ENCODE data around the gene CFH.
"Not testable (repeated sequence)": the region's sequence is repeated elsewhere in the genome, so short reads cannot be mapped to it uniquely, and the experiment has no call there.

Gene CFH

GRCh38 chr1:196732526-196732925, 80.7 kb downstream of the CFH start:
- Histone ChIP-seq H4K20me1 (no peaks in the 10 kb centered on the region), H3K9ac (no peak overlapping the region), H3K36me3 (peaks cover 0 to 2% (median 0%) of the 10 kb centered on the region in 11 experiments; a peak in 1 of 22 replicates), H3K27ac (no peak overlapping the region), H3K27me3 (no peaks in the 10 kb centered on the region), H3K4me1 (no peaks in the 10 kb centered on the region), H3K4me2 (no peak overlapping the region), H3K4me3 (no peak overlapping the region), H3K9me3 (replicated peaks in 1 of 11) (peaks cover 0 to 5% (median 0%) of the 10 kb centered on the region in 11 experiments; a peak in 7 of 22 replicates)
- no peak for TF ChIP-seq Cebpa-rat (IDR thresholded peaks at IDR 0.05)

DNA sequence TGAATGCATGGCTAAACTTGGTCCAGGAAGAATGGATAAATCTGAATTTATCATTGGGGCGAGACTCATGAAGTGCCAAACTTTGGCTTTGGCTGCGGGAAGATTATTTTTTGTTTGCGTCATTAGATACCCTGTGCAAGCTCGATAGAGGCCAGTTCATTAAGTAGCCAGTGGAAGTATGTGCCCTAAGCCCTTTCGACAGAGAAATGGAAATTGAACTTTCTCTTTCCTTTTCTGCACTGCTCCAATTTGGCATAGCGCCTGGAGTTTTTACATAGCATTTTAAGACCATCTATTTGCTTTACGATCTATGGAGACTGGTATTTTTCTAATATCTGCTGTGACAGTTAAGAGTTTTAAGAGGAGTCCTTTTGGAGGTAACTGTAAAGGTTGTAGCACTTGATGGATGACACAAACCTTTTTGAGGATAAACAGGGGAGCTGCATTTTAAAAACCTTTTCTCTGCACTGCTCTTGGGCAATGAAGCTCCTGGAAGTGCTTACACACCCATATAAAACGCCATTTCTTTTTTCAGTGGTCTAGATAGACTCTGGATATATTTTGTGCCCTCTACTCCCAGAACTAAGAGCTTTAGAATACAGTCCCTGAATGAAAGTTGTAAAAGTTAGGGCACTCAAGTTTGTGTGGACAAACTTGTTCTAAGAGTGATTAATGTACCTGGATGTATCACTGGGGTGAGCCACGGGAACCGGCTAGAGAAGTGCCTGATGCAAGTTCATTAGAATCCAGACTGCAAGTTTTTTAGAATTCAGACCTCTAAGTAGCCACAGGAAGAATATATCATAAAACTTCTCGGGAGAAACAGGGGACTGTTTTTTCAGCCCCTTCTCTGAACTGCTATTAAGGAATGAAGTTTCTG, 81.5 kb downstream of the CFH start:
- H3K9ac ChIP-seq: no peak overlapping the region
- no peak for TF ChIP-seq Cebpa-rat (IDR thresholded peaks at IDR 0.05)
- H3K9me3 ChIP-seq (replicated peaks in 1 of 11): peaks cover 6 to 11% (median 8%) of the 10 kb centered on the region in 11 experiments
- no peaks in the 10 kb centered on the region for H3K27me3 ChIP-seq
- no peaks in the 10 kb centered on the region for H4K20me1 ChIP-seq
- peaks cover 0 to 10% (median 0%) of the 10 kb centered on the region in 11 experiments; a peak in 6 of 22 replicates for H3K36me3 ChIP-seq
- H3K4me1 ChIP-seq: no peaks in the 10 kb centered on the region
- no peak overlapping the region for H3K4me2 ChIP-seq
- H3K4me3 ChIP-seq: no peak overlapping the region
- H3K27ac ChIP-seq: no peak overlapping the region

DNA sequence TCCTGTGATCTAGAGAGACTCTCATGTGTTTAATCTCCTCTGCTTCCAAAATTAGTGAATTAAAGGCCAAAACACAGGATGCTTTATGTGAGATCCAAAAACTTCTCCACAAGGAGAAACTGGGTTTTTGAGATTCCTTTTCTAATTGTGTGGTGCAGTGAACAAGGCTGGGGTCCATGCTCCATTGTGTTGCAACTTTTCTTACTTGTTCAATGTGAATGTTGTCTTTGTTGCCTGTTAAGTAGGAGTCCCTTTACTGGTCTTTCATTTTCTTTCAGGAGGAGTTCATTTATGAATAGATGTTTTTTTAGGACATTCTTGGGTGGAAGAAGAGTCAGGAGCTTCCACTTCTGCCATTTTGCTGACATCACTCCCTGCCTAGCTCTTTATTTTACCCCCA, 82.2 kb downstream of the CFH start:
- no peaks in the 10 kb centered on the region for H3K4me1 ChIP-seq
- H3K4me2 ChIP-seq: no peak overlapping the region
- TF ChIP-seq Cebpa-rat (IDR thresholded peaks at IDR 0.05): no peak
- H3K9me3 ChIP-seq (replicated peaks in 1 of 11): peaks cover 12 to 18% (median 14%) of the 10 kb centered on the region in 11 experiments
- H3K27me3 ChIP-seq: no peaks in the 10 kb centered on the region
- H4K20me1 ChIP-seq: no peaks in the 10 kb centered on the region
- H3K36me3 ChIP-seq: peaks cover 0 to 17% (median 0%) of the 10 kb centered on the region in 11 experiments; a peak in 7 of 22 replicates
- H3K9ac ChIP-seq: no peak overlapping the region
- H3K4me3 ChIP-seq: no peak overlapping the region
- no peak overlapping the region for H3K27ac ChIP-seq

DNA sequence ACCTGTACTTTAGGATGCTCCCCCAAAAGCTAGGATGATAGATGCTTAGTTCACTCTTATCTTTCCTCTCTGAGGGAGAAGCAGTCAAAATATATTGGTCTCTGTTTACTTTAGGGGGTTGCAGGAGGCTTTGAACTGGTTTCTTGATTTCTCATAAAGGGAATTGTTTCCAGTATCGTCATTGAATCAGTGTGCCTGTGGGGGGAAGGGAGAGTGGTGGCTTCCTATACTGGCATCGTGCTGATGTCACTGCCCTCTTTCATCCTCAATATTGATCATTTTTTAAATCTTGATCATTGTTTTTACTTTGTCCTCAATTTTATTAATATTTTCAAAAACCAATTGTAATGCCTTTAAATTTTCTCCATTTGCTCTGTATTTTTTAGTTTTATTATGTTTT, 82.6 kb downstream of the CFH start:
- Histone ChIP-seq H3K27me3 (no peaks in the 10 kb centered on the region), H3K4me2 (no peak overlapping the region)
- TF ChIP-seq Cebpa-rat (IDR thresholded peaks at IDR 0.05): no peak

DNA sequence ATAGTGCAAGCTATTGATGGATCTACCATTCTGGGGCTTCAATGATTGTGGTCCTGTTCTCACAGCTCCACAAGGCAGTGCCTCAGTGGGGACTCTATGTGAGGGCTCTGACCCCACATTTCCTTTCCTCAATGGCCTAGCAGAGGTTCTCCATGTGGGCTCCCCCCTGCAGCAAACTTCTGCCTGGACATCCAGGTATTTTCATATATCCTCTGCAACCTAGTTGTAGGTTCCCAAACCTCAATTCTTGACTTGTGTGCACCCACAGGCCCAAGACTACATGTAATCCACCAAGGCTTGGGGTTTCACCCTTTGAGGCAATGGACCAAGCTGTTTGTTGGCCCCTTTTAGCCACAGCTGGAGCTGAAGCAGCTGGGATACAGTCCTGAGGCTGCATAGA, 86.9 kb downstream of the CFH start:
- TF ChIP-seq Cebpa-rat (IDR thresholded peaks at IDR 0.05): no peak
- no peaks in the 10 kb centered on the region for H4K20me1 ChIP-seq
- H3K36me3 ChIP-seq: peaks cover 0 to 28% (median 0%) of the 10 kb centered on the region in 11 experiments; a peak in 7 of 22 replicates
- H3K27me3 ChIP-seq: no peaks in the 10 kb centered on the region
- no peak overlapping the region for H3K9ac ChIP-seq
- no peak overlapping the region for H3K27ac ChIP-seq
- H3K4me1 ChIP-seq: no peaks in the 10 kb centered on the region
- H3K4me2 ChIP-seq: no peak overlapping the region
- peaks cover 24 to 33% (median 29%) of the 10 kb centered on the region in 11 experiments for H3K9me3 ChIP-seq (replicated peaks in 1 of 11)
- H3K4me3 ChIP-seq: no peak overlapping the region

More for the DNA sequence above, 82.6 kb downstream of the CFH start:
- peaks cover 0 to 22% (median 0%) of the 10 kb centered on the region in 11 experiments; a peak in 7 of 22 replicates for H3K36me3 ChIP-seq
- H3K9me3 ChIP-seq (replicated peaks in 1 of 11): peaks cover 17 to 23% (median 19%) of the 10 kb centered on the region in 11 experiments
- no peaks in the 10 kb centered on the region for H3K4me1 ChIP-seq
- no peak overlapping the region for H3K4me3 ChIP-seq
- H4K20me1 ChIP-seq: no peaks in the 10 kb centered on the region
- no peak overlapping the region for H3K9ac ChIP-seq
- H3K27ac ChIP-seq: no peak overlapping the region

DNA sequence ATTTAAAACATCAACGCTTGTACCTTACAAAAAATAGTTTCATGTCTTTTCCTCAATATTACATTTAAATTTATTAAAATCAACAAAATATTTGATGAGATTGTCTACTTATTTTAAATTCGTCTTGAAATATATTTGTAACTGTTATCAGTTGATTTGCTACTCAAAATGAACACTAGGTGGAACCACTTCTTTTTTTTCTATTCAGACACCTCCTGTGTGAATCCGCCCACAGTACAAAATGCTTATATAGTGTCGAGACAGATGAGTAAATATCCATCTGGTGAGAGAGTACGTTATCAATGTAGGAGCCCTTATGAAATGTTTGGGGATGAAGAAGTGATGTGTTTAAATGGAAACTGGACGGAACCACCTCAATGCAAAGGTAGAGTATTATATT, 91.4 kb downstream of the CFH start:
- not testable (repeated sequence) for H3K4me3 ChIP-seq, H3K9ac ChIP-seq, H3K4me2 ChIP-seq, H3K27ac ChIP-seq, H4K20me1 ChIP-seq, H3K27me3 ChIP-seq, H3K4me1 ChIP-seq
- peaks cover 18 to 24% (median 20%) of the 10 kb centered on the region in 11 experiments for H3K9me3 ChIP-seq (replicated peaks in 1 of 11)
- H3K36me3 ChIP-seq: peaks cover 0 to 22% (median 0%) of the 10 kb centered on the region in 11 experiments; a peak in 7 of 22 replicates

DNA sequence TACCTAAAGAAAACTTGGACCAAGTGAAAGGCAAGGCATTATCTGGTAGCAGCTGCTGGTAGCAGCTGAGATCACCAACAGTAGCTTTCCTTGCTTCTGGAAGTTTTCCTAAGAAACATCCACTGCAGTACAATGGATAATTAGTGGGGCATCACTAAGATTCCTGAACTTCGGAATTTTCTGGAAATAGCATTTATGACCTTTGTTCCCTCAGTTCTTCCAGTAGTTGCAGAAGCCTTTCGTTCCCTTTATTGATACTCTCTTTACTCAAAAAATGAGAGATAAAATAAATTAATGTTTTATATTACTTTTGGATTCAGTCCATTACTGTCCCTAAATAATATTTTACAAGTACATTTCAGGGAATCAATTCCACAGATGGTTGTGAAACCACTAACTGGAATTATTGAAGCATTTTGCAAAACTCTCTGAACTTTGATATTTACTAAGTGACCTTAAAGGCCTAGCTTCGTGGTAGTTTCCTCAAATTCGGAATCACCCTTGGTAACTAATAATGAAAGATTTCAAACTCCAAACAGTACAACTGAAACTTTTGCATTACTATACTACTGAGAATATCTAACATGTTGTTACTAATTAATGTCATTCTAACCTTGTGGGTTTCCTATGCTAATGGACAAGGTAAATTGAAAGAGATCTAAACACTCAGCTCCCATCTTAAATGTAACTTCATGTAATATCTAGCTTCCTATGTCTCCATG, 113.3 kb downstream of the CFH start:
- not testable (repeated sequence) for H4K20me1 ChIP-seq; H3K4me1 ChIP-seq; H3K27ac ChIP-seq; H3K36me3 ChIP-seq; H3K9me3 ChIP-seq (replicated peaks in 1 of 11); H3K9ac ChIP-seq; H3K4me2 ChIP-seq; H3K4me3 ChIP-seq; H3K27me3 ChIP-seq

DNA sequence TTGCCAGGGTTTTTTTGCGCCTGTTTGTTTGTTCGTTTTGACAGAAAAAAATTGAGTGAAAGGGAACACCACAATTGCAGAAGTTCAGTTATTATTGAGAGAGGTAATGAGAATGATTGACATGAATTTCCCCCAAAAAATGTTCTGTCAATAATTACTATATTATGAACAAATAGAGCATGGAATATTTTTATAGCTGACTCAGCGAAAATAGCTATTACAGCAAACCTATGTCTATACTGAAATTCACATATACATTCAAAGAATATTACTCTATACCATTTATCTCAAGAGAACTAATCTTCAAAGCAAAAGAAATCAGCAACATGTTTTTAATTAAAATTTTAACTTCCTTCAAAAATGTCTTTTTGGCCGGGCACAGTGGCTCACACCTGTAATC, 118.0 kb downstream of the CFH start:
- H3K4me2 ChIP-seq, H3K9ac ChIP-seq, H3K27me3 ChIP-seq: not testable (repeated sequence)

DNA sequence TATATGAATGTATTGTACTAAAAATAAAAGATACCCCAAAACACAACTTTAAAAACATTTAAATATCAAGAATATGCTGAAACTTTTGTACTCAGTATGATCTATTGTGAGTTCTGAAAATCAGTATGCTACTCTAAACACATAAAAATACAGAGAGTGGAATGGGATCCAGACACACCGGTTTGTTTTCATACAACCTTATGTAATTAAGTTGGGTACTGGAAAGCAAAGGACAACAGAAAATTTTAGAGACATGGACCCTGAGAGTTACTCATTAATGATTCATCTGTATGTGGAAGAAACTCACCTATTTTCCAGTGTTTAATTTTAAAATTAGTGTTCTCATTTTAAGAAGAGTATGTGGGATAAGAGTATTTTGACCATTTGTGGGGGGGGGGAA, 121.9 kb downstream of the CFH start:
- no peak for TF ChIP-seq Cebpa-rat (IDR thresholded peaks at IDR 0.05)
- Histone ChIP-seq H3K36me3 (no peaks in the 10 kb centered on the region), H3K9me3 (replicated peaks in 1 of 11) (no peaks in the 10 kb centered on the region), H3K4me2 (no peak overlapping the region), H3K27ac (no peak overlapping the region), H3K4me3 (no peak overlapping the region), H3K4me1 (no peaks in the 10 kb centered on the region), H4K20me1 (no peaks in the 10 kb centered on the region), H3K27me3 (no peaks in the 10 kb centered on the region), H3K9ac (no peak overlapping the region)

More for the DNA sequence above, 118.0 kb downstream of the CFH start:
- not testable (repeated sequence) for H3K9me3 ChIP-seq (replicated peaks in 1 of 11); H4K20me1 ChIP-seq; H3K4me3 ChIP-seq; H3K36me3 ChIP-seq; H3K4me1 ChIP-seq; H3K27ac ChIP-seq
